BLaER1 (cell line): Measurements from ENCODE around the gene FAR2.
"Not testable (repeated sequence)": the region's sequence is repeated elsewhere in the genome, so short reads cannot be mapped to it uniquely, and the experiment has no call there.

Experiments used
- H3K27ac ChIP-seq: shearing (Covaris generic); formaldehyde crosslinking; 2 replicates; pipeline ENCODE4 v1.8.1; 2022
- H3K27me3 ChIP-seq: shearing (Covaris generic); formaldehyde crosslinking; 2 replicates; pipeline ENCODE4 v1.8.1; 2022
- H3K36me3 ChIP-seq: shearing (Covaris generic); formaldehyde crosslinking; 2 replicates; pipeline ENCODE4 v1.8.1; 2022
- H3K4me1 ChIP-seq: shearing (Covaris generic); formaldehyde crosslinking; 2 replicates; pipeline ENCODE4 v1.8.1; 2022
- H3K4me2 ChIP-seq: shearing (Covaris generic); formaldehyde crosslinking; 2 replicates; pipeline ENCODE4 v1.8.1; 2022
- H3K4me3 ChIP-seq: shearing (Covaris generic); formaldehyde crosslinking; 2 replicates; pipeline ENCODE4 v1.8.1; 2022
- H3K9ac ChIP-seq: shearing (Covaris generic); formaldehyde crosslinking; 2 replicates; pipeline ENCODE4 v1.8.1; 2022
- H3K9me3 ChIP-seq: shearing (Covaris generic); formaldehyde crosslinking; 2 replicates; pipeline ENCODE4 v1.8.1; 2022
- H4K20me1 ChIP-seq: shearing (Covaris generic); formaldehyde crosslinking; 2 replicates; pipeline ENCODE4 v1.8.1; 2022
- Cebpa-rat ChIP-seq: shearing (Covaris generic); IDR thresholded peaks from 2 replicates; pipeline ENCODE4 v1.8.1; 2022

The FAR2 gene

GRCh38 chr12:29241821-29242591 lies 92.9 kb downstream of the FAR2 start:
- no peak for TF ChIP-seq Cebpa-rat
- Histone ChIP-seq H3K9me3 (no peaks in the 10 kb centered on the region), H3K9ac (no peak overlapping the region), H3K36me3 (no peaks in the 10 kb centered on the region), H3K27me3 (no peaks in the 10 kb centered on the region), H3K4me2 (no peak overlapping the region), H3K27ac (no peak overlapping the region), H3K4me3 (no peak overlapping the region), H4K20me1 (no peaks in the 10 kb centered on the region), H3K4me1 (no peaks in the 10 kb centered on the region)

- H3K4me2 ChIP-seq = no peak overlapping the region
- no peak for TF ChIP-seq Cebpa-rat
- no peak overlapping the region for H3K9ac ChIP-seq
- H3K36me3 ChIP-seq = no peaks in the 10 kb centered on the region
- peaks cover 2% of the 10 kb centered on the region; the same call in 1 of the 2 replicates for H3K9me3 ChIP-seq
- H3K4me1 ChIP-seq = no peaks in the 10 kb centered on the region
- H3K27ac ChIP-seq = no peak overlapping the region
- no peaks in the 10 kb centered on the region for H4K20me1 ChIP-seq
- no peaks in the 10 kb centered on the region for H3K27me3 ChIP-seq
- H3K4me3 ChIP-seq = no peak overlapping the region
These were observed 93.9 kb downstream of the FAR2 start for GRCh38 chr12:29242921-29243431.

- no peak for TF ChIP-seq Cebpa-rat
- no peaks in the 10 kb centered on the region for H3K36me3 ChIP-seq
- H3K27me3 ChIP-seq = no peaks in the 10 kb centered on the region
- no peak overlapping the region for H3K27ac ChIP-seq
- peaks cover 11% of the 10 kb centered on the region for H3K9me3 ChIP-seq
- no peak overlapping the region for H3K4me3 ChIP-seq
- H4K20me1 ChIP-seq = no peaks in the 10 kb centered on the region
- H3K4me1 ChIP-seq = no peaks in the 10 kb centered on the region
- H3K4me2 ChIP-seq = no peak overlapping the region
- H3K9ac ChIP-seq = no peak overlapping the region
These were observed 95.2 kb downstream of the FAR2 start for GRCh38 chr12:29244159-29244765.

GRCh38 chr12:29245246-29245645 lies 96.2 kb downstream of the FAR2 start:
- no peak overlapping the region for H3K4me3 ChIP-seq
- no peak for TF ChIP-seq Cebpa-rat
- no peaks in the 10 kb centered on the region for H3K27me3 ChIP-seq
- H3K9me3 ChIP-seq = peaks cover 11% of the 10 kb centered on the region
- H4K20me1 ChIP-seq = no peaks in the 10 kb centered on the region
- no peak overlapping the region for H3K9ac ChIP-seq
- H3K4me2 ChIP-seq = no peak overlapping the region
- H3K36me3 ChIP-seq = no peaks in the 10 kb centered on the region
- H3K27ac ChIP-seq = no peak overlapping the region
- no peaks in the 10 kb centered on the region for H3K4me1 ChIP-seq

GRCh38 chr12:29249930-29250329 lies 100.9 kb downstream of the FAR2 start:
- no peak overlapping the region for H3K27ac ChIP-seq
- no peaks in the 10 kb centered on the region for H3K27me3 ChIP-seq
- H4K20me1 ChIP-seq = no peaks in the 10 kb centered on the region
- H3K4me1 ChIP-seq = no peaks in the 10 kb centered on the region
- no peaks in the 10 kb centered on the region for H3K36me3 ChIP-seq
- TF ChIP-seq Cebpa-rat = no peak
- H3K9me3 ChIP-seq = peaks cover 11% of the 10 kb centered on the region
- no peak overlapping the region for H3K9ac ChIP-seq
- H3K4me2 ChIP-seq = no peak overlapping the region
- no peak overlapping the region for H3K4me3 ChIP-seq

GRCh38 chr12:29253906-29254625 lies 105.0 kb downstream of the FAR2 start:
- Histone ChIP-seq H3K4me3 (no peak overlapping the region), H3K36me3 (peaks cover 14% of the 10 kb centered on the region), H3K27me3 (no peaks in the 10 kb centered on the region), H3K4me2 (no peak overlapping the region), H3K9ac (no peak overlapping the region), H3K4me1 (no peaks in the 10 kb centered on the region), H4K20me1 (no peaks in the 10 kb centered on the region), H3K27ac (no peak overlapping the region), H3K9me3 (peaks cover 8% of the 10 kb centered on the region)
- TF ChIP-seq Cebpa-rat = no peak

GRCh38 chr12:29255042-29255441 lies 106.0 kb downstream of the FAR2 start:
- Histone ChIP-seq H3K9ac (no peak overlapping the region), H3K4me2 (no peak overlapping the region), H3K4me3 (no peak overlapping the region), H3K27me3 (no peaks in the 10 kb centered on the region), H4K20me1 (no peaks in the 10 kb centered on the region), H3K36me3 (peaks cover 14% of the 10 kb centered on the region), H3K4me1 (no peaks in the 10 kb centered on the region), H3K9me3 (peaks cover 8% of the 10 kb centered on the region), H3K27ac (no peak overlapping the region)
- no peak for TF ChIP-seq Cebpa-rat

- Histone ChIP-seq H3K9ac (no peak overlapping the region), H3K9me3 (peaks cover 24% of the 10 kb centered on the region), H3K4me1 (no peaks in the 10 kb centered on the region), H3K4me3 (no peak overlapping the region), H3K27me3 (no peaks in the 10 kb centered on the region), H3K27ac (no peak overlapping the region), H4K20me1 (no peaks in the 10 kb centered on the region), H3K36me3 (peaks cover 22% of the 10 kb centered on the region), H3K4me2 (no peak overlapping the region)
- no peak for TF ChIP-seq Cebpa-rat
These were observed 107.5 kb downstream of the FAR2 start for GRCh38 chr12:29256598-29256997.

GRCh38 chr12:29257687-29258086 lies 108.6 kb downstream of the FAR2 start:
- not testable (repeated sequence) for H4K20me1 ChIP-seq, H3K27me3 ChIP-seq, H3K4me3 ChIP-seq, H3K9ac ChIP-seq, H3K4me1 ChIP-seq, H3K27ac ChIP-seq, H3K4me2 ChIP-seq
- H3K36me3 ChIP-seq = peaks cover 22% of the 10 kb centered on the region
- peaks cover 33% of the 10 kb centered on the region for H3K9me3 ChIP-seq

- Histone ChIP-seq H3K36me3 (peaks cover 8% of the 10 kb centered on the region; the same call in 1 of the 2 replicates), H3K27me3 (no peaks in the 10 kb centered on the region), H3K4me2 (no peak overlapping the region), H3K9ac (no peak overlapping the region), H3K4me3 (no peak overlapping the region), H3K9me3 (peaks cover 40% of the 10 kb centered on the region), H4K20me1 (no peaks in the 10 kb centered on the region), H3K4me1 (no peaks in the 10 kb centered on the region), H3K27ac (no peak overlapping the region)
- TF ChIP-seq Cebpa-rat = no peak
These were observed 115.3 kb downstream of the FAR2 start for GRCh38 chr12:29264424-29264823.
